Ovary (tissue), 9 donors: ENCODE data around the gene GDF10. TPM values are rescaled to one million over a fixed set of nuclear protein-coding genes. Genes with fewer than 3 reads are reported as not detected.

Source experiments
- DNase-seq, 5 donors: peaks; one replicate each; pipeline ENCODE4 v3.0.0-alpha.2; 2019 to 2020
- H3K27ac ChIP-seq, 2 donors: fragments of 200-600 bp; one replicate each; pipeline versions ENCODE4 v1.5.1 to v1.8.0; 2019 to 2022
- H3K27me3 ChIP-seq: fragments of 200-600 bp; one replicate; pipeline ENCODE4 v1.8.0; 2022
- H3K36me3 ChIP-seq: fragments of 200-600 bp; sonication (generic); one replicate; pipeline ENCODE4 v1.5.1; 2019
- H3K4me1 ChIP-seq: one replicate; pipeline ENCODE4 v1.8.1; 2013; ENCODE audit warnings: mild to moderate bottlenecking, moderate library complexity; ENCODE audit not compliant: insufficient read depth
- H3K4me3 ChIP-seq: fragments of 200-600 bp; sonication (generic); one replicate; pipeline ENCODE4 v1.5.1; 2017
- H3K9me3 ChIP-seq, 2 donors: fragments of 200-600 bp in 1 of 2; sonication (generic) in 1 of 2; one replicate each; pipeline versions ENCODE4 v1.5.1 to v1.8.1; 2013 to 2019; ENCODE audit warnings: mild to moderate bottlenecking in 1 of 2, moderate library complexity in 1 of 2
- CTCF ChIP-seq, 3 donors: fragments of 450-650 bp in 2 of 3; fragments of 200-600 bp in 1 of 3; IDR thresholded peaks; one replicate each; pipeline versions ENCODE4 v1.5.1 to v1.8.0; 2016 to 2022; ENCODE audit warnings: antibody characterized with exemption in 3 of 3, mild to moderate bottlenecking in 1 of 3
- EP300 ChIP-seq: sonication (generic); formaldehyde crosslinking; IDR thresholded peaks from one replicate; pipeline ENCODE4 v1.6.1; 2017; ENCODE audit warnings: antibody characterized with exemption
- POLR2A ChIP-seq: fragments of 450-650 bp; IDR thresholded peaks from one replicate; pipeline ENCODE4 v1.6.1; 2017; ENCODE audit warnings: antibody characterized with exemption, mild to moderate bottlenecking, moderate library complexity
- WGBS, 3 donors: extraction: QIAGEN DNeasy Blood & Tissue Kit in 1 of 3; methylation state at CpG; one replicate each; pipeline versions ENCODE4 v1.1.5 to v1.1.7; 2013 to 2017; 5-methylcytosine and 5-hydroxymethylcytosine counted together
- intact Hi-C, 4 donors: fragments of 100-400 bp; cut with DNase I; formaldehyde crosslinking; loops; one replicate each; pipeline versions ENCODE4 v1.11.0 to v1.15.1; 2022 to 2023
- polyA plus RNA-seq, 2 donors: library from polyadenylated mRNA; stranded (reverse); fragments of 200-250 nt in 1 of 2; fragments of 350-450 nt in 1 of 2; fragmentation: Illumina TruSeq in 1 of 2; extraction: RNeasy Lipid Tissue Mini Kit (QIAGEN cat#74804) in 1 of 2; gene quantifications; one replicate each; pipeline ENCODE4 v1.2.3, GENCODE V29; 2013 to 2014
- total RNA-seq, 7 donors: library from RNA; depleted of rRNA in 2 of 7; stranded (reverse); fragments of >200 nt in 2 of 7; fragmentation: NEBNext Ultra II Directional in 3 of 7; extraction: Animal tissue kit (Norgen Biotek cat#: 25700) in 3 of 7; gene quantifications; one replicate each; pipeline versions ENCODE4 v1.1.0 to v1.2.4, GENCODE V29; 2016 to 2023
- donor health status: DM: no; HTN: no; CAD: no; lungs with moderate emphysema.
- donor health status: DM: no; HTN: no; CAD: no.
- donor health status: Bipolar disorder and iron deficiency.
- donor health status: DM: yes; HTN: yes; CAD: no.
- donor health status: DM: no; HTN: no; CAD: no.
- donor health status: DM: yes; HTN: yes; CAD: no.

The GDF10 gene
- total and polyA plus RNA-seq, 9 donors, result 0.12 to 1.2 (median 0.53) TPM; not detected in 3

- Histone ChIP-seq H3K4me1 (no peaks in the 10 kb centered on the region), H3K27me3 (no peaks in the 10 kb centered on the region), H3K9me3 (no peaks in the 10 kb centered on the region), H3K36me3 (no peaks in the 10 kb centered on the region), H3K4me3 (no peak overlapping the region), H3K27ac (no peak overlapping the region)
- WGBS, 3 donors, result 77 to 87% (median 87%) methylated on average over 2 of the region's 2 CpGs
- intact Hi-C loops, result no loop called here
- TF ChIP-seq POLR2A (no peak), CTCF (IDR thresholded peaks at IDR 0.05) (no peak), EP300 (no peak)
- no peak for DNase-seq
Observed at GRCh38 chr10:47279276-47279675, 20.7 kb upstream of the GDF10 start.

- H3K4me3 ChIP-seq, result no peak overlapping the region
- H3K9me3 ChIP-seq, result no peaks in the 10 kb centered on the region
- no peaks in the 10 kb centered on the region for H3K27me3 ChIP-seq
- no peaks in the 10 kb centered on the region for H3K36me3 ChIP-seq
- TF ChIP-seq EP300 (no peak), CTCF (IDR thresholded peaks at IDR 0.05) (no peak)
- no peak overlapping the region for H3K27ac ChIP-seq
- WGBS, 3 donors, result 72 to 83% (median 75%) methylated on average over 6 of the region's 6 CpGs
- DNase-seq, result no peak
- H3K4me1 ChIP-seq, result no peaks in the 10 kb centered on the region
- intact Hi-C loops, result no loop called here
Observed at GRCh38 chr10:47282005-47282656, 17.9 kb upstream of the GDF10 start.

- Histone ChIP-seq H3K27ac (no peak overlapping the region), H3K36me3 (no peaks in the 10 kb centered on the region), H3K4me1 (no peaks in the 10 kb centered on the region), H3K27me3 (no peaks in the 10 kb centered on the region), H3K9me3 (no peaks in the 10 kb centered on the region), H3K4me3 (no peak overlapping the region)
- intact Hi-C loops, result no loop called here
- WGBS, 3 donors, result 33 to 42% (median 41%) methylated on average over 6 of the region's 6 CpGs
- DNase-seq, result no peak
- TF ChIP-seq CTCF (IDR thresholded peaks at IDR 0.05) (no peak), EP300 (no peak), POLR2A (no peak)
Observed at GRCh38 chr10:47282657-47283018, 17.4 kb upstream of the GDF10 start.

GRCh38 chr10:47283101-47283630, 16.8 kb upstream of the GDF10 start:
- H3K4me3 ChIP-seq, result no peak overlapping the region
- no peak overlapping the region for H3K27ac ChIP-seq
- whole genome bisulfite sequencing, 3 donors, result 77 to 82% (median 82%) methylated on average over 9 of the region's 9 CpGs
- no peaks in the 10 kb centered on the region for H3K27me3 ChIP-seq
- intact Hi-C loops, result no loop called here
- no peak for TF ChIP-seq CTCF (IDR thresholded peaks at IDR 0.05)
- no peak for TF ChIP-seq EP300
- no peak for TF ChIP-seq POLR2A
- no peaks in the 10 kb centered on the region for H3K36me3 ChIP-seq
- no peaks in the 10 kb centered on the region for H3K4me1 ChIP-seq
- H3K9me3 ChIP-seq, result no peaks in the 10 kb centered on the region
- DNase-seq, result no peak
